ENCODE measurements around the gene INAFM2.

The INAFM2 gene

DNA sequence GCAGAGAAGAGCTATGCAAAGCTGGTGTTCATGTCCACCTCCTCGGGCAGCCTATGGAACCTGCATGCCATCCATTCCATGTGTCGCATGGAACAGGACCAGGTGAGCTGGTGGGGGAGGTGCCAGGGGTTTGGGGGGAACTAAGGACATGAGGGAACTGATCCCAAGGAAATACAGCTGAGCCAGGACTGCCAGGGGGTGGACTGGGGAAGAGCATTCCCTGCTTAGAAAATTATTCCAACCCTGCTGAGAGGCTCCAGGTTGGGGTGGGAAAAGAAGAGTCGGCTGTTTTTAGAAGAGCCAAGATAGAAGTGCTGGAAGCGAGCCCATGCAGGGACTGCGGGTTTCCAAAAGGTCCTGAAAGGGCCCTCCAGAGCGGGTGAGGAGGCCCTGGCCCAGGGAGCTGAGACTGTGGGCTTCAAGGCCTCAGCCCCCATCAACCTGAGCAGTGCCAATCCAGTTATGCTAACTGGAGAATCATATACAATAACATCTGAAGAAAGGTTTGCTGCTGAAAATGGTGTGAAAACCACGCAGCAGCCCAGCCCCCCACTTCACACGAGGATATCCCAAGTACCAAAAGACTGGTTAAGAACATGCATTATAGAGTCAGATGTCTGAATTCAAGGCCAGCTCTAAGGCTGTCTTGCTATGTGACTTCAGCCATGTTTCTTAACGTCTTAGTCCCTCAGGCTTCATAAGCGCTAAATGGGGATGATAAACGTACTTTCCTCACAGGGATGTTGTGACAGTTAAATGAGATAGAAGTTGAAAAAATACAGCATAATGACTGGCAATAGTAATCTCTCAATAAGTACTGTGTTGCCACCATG lies 42.3 kb downstream of the INAFM2 start:
- no peak for DNase-seq

GRCh38 chr15:40366457-40367370 lies 43.2 kb downstream of the INAFM2 start:
- DNase-seq: no peak

DNA sequence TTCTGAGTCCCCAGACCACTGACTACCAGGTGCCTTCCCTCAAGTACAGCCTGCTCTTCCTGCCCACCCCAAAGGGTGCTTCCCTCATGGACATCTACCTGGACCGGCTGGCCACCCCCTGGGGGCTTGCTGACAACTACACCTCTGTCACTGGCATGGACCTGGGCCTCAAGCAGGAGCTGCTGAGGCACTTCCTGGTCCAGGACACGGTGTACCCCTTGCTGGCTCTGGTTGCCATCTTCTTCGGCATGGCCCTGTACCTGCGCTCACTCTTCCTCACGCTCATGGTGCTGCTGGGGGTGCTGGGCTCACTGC lies 43.8 kb downstream of the INAFM2 start:
- DNase-seq: no peak

DNA sequence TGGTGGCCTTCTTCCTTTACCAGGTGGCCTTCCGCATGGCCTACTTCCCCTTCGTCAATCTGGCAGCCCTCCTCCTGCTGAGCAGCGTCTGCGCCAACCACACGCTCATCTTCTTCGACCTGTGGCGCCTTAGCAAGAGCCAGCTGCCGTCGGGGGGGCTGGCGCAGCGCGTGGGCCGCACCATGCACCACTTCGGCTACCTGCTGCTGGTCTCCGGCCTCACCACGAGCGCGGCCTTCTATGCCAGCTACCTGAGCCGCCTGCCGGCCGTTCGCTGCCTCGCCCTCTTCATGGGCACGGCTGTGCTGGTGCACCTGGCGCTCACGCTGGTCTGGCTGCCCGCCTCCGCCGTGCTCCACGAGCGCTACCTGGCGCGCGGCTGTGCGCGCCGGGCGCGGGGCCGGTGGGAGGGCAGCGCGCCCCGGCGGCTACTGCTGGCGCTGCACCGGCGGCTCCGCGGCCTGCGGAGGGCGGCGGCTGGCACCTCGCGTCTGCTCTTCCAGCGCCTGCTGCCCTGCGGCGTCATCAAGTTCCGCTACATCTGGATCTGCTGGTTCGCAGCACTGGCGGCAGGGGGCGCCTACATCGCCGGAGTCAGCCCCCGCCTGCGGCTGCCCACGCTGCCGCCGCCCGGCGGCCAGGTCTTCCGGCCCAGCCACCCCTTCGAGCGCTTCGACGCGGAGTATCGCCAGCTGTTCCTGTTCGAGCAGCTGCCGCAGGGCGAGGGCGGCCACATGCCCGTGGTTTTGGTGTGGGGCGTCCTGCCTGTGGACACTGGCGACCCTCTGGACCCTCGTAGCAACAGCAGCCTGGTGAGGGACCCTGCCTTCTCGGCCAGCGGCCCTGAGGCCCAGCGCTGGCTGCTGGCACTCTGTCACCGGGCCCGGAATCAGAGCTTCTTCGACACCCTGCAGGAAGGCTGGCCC lies 44.5 kb downstream of the INAFM2 start:
- peak; percentile 93 to 97 (median 96) for DNase-seq

GRCh38 chr15:40368719-40369473 lies 45.4 kb downstream of the INAFM2 start:
- no peak for DNase-seq

DNA sequence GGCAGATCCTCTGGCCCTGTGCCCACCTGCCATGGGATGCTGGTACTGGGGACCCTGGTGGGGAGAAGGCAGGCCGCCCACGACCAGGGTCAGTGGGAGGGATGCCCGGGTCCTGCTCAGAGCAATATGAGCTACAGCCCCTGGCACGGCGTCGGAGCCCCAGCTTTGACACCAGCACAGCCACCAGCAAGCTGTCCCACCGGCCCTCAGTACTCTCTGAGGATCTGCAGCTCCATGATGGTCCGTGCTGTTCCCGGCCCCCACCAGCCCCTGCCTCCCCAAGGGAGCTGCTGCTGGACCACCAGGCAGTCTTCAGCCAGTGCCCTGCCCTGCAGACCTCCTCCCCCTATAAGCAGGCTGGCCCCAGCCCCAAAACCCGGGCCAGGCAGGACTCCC lies 46.0 kb downstream of the INAFM2 start:
- no peak for DNase-seq

GRCh38 chr15:40369971-40370370 lies 46.5 kb downstream of the INAFM2 start:
- DNase-seq: no peak

DNA sequence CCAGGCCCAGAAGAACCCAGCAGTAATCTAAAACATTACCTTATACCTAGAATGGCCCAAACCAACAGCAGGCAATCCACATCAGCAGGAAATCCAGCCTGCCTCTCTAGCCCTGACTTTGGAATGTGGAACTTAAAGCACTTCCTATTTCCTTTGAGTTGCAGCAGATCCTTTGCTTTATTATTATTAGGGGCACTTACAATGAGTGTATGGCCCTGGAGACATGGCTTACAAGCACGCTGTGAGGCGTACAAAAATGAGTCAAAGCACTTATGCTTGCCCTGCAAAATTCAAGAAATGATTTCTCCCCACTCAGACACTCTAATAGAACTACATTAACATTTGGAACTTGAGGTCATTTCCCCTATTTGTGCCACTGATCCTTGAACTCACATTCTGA lies 49.5 kb downstream of the INAFM2 start:
- DNase-seq: peak; percentile 52 to 81 (median 65)

Data from suppressor macrophage (primary cell).